Activated naive CD4-positive, alpha-beta T cell treated with anti-CD3 and anti-CD28 coated beads for 36 hours (primary cell): ENCODE results near the gene NRP2. TPM values are rescaled to one million over a fixed set of nuclear protein-coding genes. Genes with fewer than 3 reads are reported as not detected.

ENCODE experiments used
- CTCF ChIA-PET: fragments of 350-600 bp; sonication (Branson Sonifier 250); formaldehyde crosslinking; loops from one replicate; lab custom pipeline; 2021; ENCODE audit warnings: antibody characterized with exemption; lab: Charles Lee
- DNase-seq: peaks from one replicate; pipeline ENCODE4 v3.0.0-alpha.2; 2020
- H3K27ac Mint-ChIP-seq: one replicate; pipeline ENCODE4 v1.8.0; 2021; ENCODE audit warnings: mild to moderate bottlenecking, mixed read lengths
- H3K27me3 Mint-ChIP-seq: one replicate; pipeline ENCODE4 v1.8.0; 2021; ENCODE audit warnings: low read depth, mixed read lengths
- H3K36me3 Mint-ChIP-seq: one replicate; pipeline ENCODE4 v1.8.0; 2021; ENCODE audit warnings: low read depth, mixed read lengths
- H3K4me1 Mint-ChIP-seq: one replicate; pipeline ENCODE4 v1.8.0; 2021; ENCODE audit warnings: low read depth, mixed read lengths
- H3K4me3 Mint-ChIP-seq: one replicate; pipeline ENCODE4 v1.8.0; 2021; ENCODE audit warnings: mild to moderate bottlenecking, moderate library complexity, mixed read lengths
- H3K9me3 Mint-ChIP-seq: one replicate; pipeline ENCODE4 v1.8.0; 2021; ENCODE audit warnings: mixed read lengths
- intact Hi-C: fragments of 100-400 bp; cut with micrococcal nuclease; formaldehyde crosslinking; loops from one replicate; pipeline ENCODE4 v1.15.1; 2023
- total RNA-seq, 2 experiments: library from RNA; stranded (reverse); gene quantifications; one replicate each; pipeline ENCODE4 v1.2.3, GENCODE V29; 2021

Gene NRP2
- total RNA-seq, 2 experiments from 2014 or later = 2.5 to 2.8 TPM

DNA sequence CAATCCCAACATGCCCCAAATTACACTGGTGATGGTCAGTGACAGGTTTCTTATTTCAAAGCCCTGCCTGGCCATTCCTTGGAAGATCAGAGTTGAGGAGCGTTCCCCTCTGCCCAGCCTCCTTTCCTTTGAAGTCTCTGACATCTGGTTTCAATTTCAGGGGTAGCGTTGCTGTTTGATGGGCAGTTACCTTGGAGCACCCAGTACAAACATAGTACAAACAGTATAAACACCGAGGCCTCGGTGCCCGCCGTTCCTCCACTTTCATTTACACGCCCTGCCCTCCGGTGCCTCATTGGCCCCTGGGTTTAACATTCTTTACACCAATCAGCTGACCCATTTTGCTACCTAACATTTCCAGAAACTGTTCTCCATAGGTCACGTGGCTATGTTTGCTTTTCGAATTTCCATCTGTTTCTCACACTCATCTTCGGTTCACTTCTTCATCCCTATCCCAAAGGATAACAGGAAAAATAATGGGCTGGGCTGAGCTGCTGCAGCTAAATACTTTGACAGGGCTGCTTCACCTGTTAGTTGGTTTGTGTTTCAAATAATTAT, 65.6 kb downstream of the NRP2 start:
- Mint-ChIP-seq H3K4me3 (no peak overlapping the region), H3K27me3 (peaks cover 7% of the 10 kb centered on the region), H3K9me3 (no peaks in the 10 kb centered on the region), H3K27ac (no peak overlapping the region), H3K36me3 (no peaks in the 10 kb centered on the region), H3K4me1 (no peaks in the 10 kb centered on the region)
- CTCF ChIA-PET = interaction anchor here (1.1 to 1.2 kb wide), 2 partner anchors 20 to 178 kb away, joined by 3 read pairs; no protein-coding TSS in a partner anchor
- DNase-seq = no peak
- intact Hi-C loops = no loop called here

DNA sequence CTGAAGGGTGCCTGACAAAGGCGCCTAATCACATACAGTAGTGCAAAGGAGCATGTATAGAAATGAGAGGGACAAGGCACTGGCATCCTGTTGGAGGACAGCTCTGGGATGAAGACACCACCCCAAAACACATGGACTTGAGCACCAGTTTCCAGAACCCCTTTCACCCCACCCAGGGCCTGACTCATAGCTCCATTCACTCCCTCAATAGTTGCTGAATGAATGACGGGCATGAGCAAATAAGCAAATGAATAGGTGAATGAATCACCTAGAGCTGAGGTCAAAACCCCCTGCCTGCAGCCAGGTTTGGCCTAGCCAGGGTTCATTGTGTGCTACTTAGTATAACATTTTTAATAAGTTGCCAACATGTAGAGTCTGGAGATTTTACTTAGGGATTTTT, 66.3 kb downstream of the NRP2 start:
- no peaks in the 10 kb centered on the region for H3K4me1 Mint-ChIP-seq
- no peaks in the 10 kb centered on the region for H3K9me3 Mint-ChIP-seq
- no peak for DNase-seq
- intact Hi-C loops = no loop called here
- H3K4me3 Mint-ChIP-seq = no peak overlapping the region
- H3K27ac Mint-ChIP-seq = no peak overlapping the region
- CTCF ChIA-PET = interaction anchor here (1.1 to 1.2 kb wide), 2 partner anchors 19 to 177 kb away, joined by 3 read pairs; no protein-coding TSS in a partner anchor
- no peaks in the 10 kb centered on the region for H3K36me3 Mint-ChIP-seq
- peaks cover 7% of the 10 kb centered on the region for H3K27me3 Mint-ChIP-seq

DNA sequence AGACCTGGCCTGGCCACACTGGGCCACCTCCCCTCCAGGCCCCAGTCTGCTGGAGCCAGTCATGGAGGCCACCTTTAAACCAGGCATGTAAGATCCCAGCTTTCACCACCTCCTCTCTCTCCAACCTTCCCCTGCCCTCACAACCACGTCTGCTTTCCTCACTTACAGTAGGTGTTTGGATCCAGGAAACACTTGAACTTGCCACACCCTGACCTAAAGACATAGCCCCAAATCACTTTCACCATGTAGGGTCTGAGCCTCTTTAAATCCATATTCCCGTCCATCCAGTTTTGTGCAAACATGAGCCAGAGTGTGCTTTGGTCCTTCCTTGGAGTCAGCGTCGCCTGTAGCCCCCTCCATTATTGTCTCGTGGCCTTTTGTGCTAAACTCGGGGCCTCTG, 66.8 kb downstream of the NRP2 start:
- CTCF ChIA-PET = interaction anchor here (1.2 kb wide), 1 partner anchor 18 kb away, joined by 3 read pairs; no protein-coding TSS in a partner anchor
- H3K4me1 Mint-ChIP-seq = no peaks in the 10 kb centered on the region
- no peak overlapping the region for H3K27ac Mint-ChIP-seq
- H3K36me3 Mint-ChIP-seq = no peaks in the 10 kb centered on the region
- H3K4me3 Mint-ChIP-seq = no peak overlapping the region
- H3K27me3 Mint-ChIP-seq = peaks cover 7% of the 10 kb centered on the region
- DNase-seq = no peak
- no peaks in the 10 kb centered on the region for H3K9me3 Mint-ChIP-seq
- intact Hi-C loops = no loop called here

DNA sequence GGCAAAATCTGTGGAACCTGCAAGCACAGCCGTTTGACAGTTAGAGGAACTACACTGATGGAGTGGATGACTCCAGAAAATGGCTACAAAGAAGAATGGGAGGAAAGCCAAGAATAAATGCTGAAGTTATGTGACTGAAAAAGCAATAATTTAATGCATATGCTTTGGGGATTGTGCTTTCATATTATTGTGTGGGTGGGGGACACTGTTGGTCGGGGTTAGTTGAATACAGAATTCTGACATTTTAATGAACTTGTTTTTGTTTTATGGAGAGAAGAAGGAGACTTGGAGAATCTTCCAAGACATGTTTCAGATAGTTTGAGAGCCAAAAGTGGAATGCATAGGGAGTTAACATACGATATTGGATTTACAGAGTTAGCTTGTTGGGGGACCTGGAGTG, 68.5 kb downstream of the NRP2 start:
- Mint-ChIP-seq H3K4me1 (no peaks in the 10 kb centered on the region), H3K27me3 (peaks cover 7% of the 10 kb centered on the region), H3K9me3 (no peaks in the 10 kb centered on the region), H3K27ac (no peak overlapping the region), H3K4me3 (no peak overlapping the region), H3K36me3 (no peaks in the 10 kb centered on the region)
- DNase-seq = no peak
- CTCF ChIA-PET = no interaction called here
- intact Hi-C loops = no loop called here

DNA sequence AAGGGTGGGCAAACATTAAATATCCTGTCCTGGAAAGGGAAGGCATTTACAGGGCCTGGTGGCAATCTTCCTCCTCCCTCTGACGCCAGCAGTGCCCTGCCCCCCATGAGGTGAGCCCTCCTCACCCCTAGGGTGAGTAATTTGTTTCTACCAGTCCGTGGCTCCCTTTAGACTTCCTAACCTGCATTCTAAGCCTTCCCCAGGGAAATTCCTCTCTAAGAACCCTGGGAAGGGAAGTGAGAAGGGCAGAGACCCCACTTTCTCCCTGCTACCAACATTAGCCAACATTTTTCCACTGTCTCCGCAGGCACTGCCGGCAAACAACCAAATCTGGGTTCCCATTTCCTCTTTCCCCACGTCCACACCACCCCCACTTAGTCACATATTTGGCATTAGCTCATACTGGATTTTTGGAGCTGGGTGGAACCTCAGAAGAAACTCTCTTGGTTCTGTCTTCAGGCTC, 69.3 kb downstream of the NRP2 start:
- H3K4me1 Mint-ChIP-seq = no peaks in the 10 kb centered on the region
- no peaks in the 10 kb centered on the region for H3K9me3 Mint-ChIP-seq
- no peak overlapping the region for H3K27ac Mint-ChIP-seq
- CTCF ChIA-PET = no interaction called here
- H3K36me3 Mint-ChIP-seq = no peaks in the 10 kb centered on the region
- intact Hi-C loops = no loop called here
- peaks cover 7% of the 10 kb centered on the region for H3K27me3 Mint-ChIP-seq
- no peak for DNase-seq
- no peak overlapping the region for H3K4me3 Mint-ChIP-seq

DNA sequence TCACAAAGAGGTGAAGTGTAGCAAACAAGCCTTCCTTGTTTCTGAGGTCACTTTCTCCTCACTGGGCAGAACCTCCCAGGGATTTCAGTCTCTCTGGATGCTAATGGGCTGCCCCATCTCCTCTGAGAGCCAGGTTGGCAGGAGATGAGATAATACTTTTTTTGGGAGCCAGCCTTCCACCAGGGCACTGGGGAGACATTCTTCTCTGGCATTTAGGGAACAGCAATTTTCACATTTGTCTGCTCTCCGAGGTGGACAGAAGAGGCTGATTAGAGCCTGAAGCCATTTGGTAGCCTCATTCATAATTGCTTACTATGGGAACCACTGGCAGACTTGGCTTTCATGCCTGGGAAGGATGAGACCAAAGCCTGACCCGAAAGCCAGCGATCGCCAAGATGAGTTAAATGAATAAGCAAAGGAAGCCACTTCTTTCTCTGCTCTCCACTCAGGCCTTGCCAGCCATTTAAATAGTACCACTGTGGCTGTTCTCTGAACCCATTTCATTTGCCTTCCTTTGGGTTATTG, 70.1 kb downstream of the NRP2 start:
- Mint-ChIP-seq H3K4me3 (no peak overlapping the region), H3K27me3 (peaks cover 7% of the 10 kb centered on the region), H3K4me1 (no peaks in the 10 kb centered on the region), H3K9me3 (no peaks in the 10 kb centered on the region), H3K36me3 (no peaks in the 10 kb centered on the region), H3K27ac (no peak overlapping the region)
- intact Hi-C loops = no loop called here
- CTCF ChIA-PET = interaction anchor here (0.6 to 0.8 kb wide), 2 partner anchors 30 to 121 kb away, joined by 3 to 4 read pairs; no protein-coding TSS in a partner anchor
- DNase-seq = no peak

DNA sequence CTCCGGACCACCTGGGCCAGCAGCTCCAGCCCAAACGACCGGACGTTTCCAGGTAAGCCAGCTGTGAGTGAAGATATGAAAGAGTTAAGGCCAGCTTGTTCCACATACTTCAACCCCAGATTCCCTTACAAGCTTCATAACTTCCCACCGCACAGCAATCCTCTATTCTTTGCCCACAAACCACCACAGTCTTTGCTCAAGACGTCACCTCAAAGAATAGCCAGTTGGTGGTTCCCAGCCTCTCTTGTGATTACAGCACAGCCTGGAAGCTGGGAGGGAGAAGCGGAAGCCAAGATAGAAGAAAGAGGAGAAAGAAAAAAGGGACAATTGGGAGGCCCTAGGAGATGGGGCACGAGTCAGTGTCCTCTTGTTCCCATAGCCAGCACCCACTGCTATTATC, 70.6 kb downstream of the NRP2 start:
- Mint-ChIP-seq H3K27ac (no peak overlapping the region), H3K27me3 (peaks cover 7% of the 10 kb centered on the region), H3K36me3 (no peaks in the 10 kb centered on the region), H3K9me3 (no peaks in the 10 kb centered on the region), H3K4me1 (no peaks in the 10 kb centered on the region), H3K4me3 (no peak overlapping the region)
- CTCF ChIA-PET = interaction anchor here (0.6 to 1.2 kb wide), 3 partner anchors 30 to 196 kb away, joined by 3 to 4 read pairs (median 3); no protein-coding TSS in a partner anchor
- DNase-seq = no peak
- intact Hi-C loops = no loop called here

DNA sequence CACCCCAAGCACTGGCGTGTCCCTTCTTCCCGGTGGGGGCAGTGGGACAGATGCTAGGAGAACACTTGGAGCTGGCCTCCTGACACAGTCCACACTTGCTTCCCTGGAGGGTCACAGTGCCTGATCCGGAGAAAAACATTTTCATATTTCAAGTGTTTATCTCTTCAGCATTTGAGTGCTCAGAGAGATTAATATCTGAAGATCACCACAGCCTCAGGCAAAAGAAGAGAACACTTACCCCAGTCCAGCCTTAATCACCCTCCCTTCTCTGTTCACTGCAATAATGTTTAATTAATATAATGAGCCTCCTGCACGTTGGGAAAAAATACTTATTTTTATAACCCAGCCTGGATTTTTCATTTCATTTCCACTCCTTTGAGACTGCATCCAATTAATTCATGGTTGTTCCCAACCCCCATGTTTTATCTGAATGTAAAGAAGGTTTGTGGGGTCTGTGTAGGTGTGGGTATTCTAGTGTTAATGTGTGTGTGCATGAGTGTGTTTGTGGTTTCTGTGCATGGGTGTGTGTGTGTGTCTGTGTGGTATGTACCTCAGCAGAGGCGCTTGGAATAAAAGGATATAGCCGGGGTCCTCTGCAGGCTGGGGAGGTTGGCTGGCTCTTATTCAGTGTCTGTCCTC, 72.1 kb downstream of the NRP2 start:
- CTCF ChIA-PET = no interaction called here
- H3K27me3 Mint-ChIP-seq = peaks cover 7% of the 10 kb centered on the region
- intact Hi-C loops = no loop called here
- no peaks in the 10 kb centered on the region for H3K4me1 Mint-ChIP-seq
- H3K9me3 Mint-ChIP-seq = no peaks in the 10 kb centered on the region
- H3K27ac Mint-ChIP-seq = no peak overlapping the region
- no peak overlapping the region for H3K4me3 Mint-ChIP-seq
- no peak for DNase-seq
- no peaks in the 10 kb centered on the region for H3K36me3 Mint-ChIP-seq

DNA sequence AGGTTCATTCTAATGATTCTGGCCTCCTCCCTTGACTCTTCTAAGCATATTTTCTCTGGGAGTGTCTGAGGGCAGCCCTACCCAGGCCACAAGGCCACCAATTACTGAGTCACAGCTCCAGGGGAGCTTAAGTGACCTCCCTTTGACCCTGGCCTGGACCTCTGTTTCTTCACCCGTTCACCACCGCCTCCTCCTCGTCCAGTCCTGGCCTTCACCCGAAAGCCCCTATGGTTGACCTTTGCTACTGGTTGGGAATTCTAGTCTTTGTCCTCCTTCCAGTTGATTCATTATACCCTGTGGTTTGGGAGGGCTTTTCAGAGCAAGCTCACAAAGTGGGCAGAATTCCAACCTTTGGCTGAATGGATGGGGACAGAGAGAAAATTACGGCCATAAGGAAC, 72.6 kb downstream of the NRP2 start:
- CTCF ChIA-PET = no interaction called here
- Mint-ChIP-seq H3K4me3 (no peak overlapping the region), H3K36me3 (no peaks in the 10 kb centered on the region), H3K27me3 (peaks cover 7% of the 10 kb centered on the region), H3K9me3 (no peaks in the 10 kb centered on the region), H3K27ac (no peak overlapping the region), H3K4me1 (no peaks in the 10 kb centered on the region)
- no peak for DNase-seq
- intact Hi-C loops = no loop called here

DNA sequence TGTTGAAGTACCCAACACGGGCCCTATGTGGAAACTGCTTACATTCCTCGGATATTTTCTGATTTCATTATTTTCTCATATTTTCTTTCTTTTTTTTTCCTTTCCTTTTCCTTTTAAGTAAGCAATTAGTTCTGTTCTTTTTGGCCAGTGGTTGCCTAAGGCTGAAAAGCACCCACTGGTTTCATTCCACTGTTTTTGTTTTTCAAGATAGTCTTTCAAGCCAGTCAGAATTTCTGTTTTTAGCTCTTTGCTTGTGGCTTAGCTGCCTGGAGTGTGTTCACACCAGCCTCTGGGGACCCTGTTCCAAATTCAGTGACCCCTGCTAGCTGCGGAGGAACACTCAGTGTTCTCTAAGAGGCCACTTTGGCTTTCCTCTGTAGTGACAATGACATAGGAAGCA, 73.6 kb downstream of the NRP2 start:
- intact Hi-C loops = no loop called here
- no peak overlapping the region for H3K4me3 Mint-ChIP-seq
- H3K27me3 Mint-ChIP-seq = peaks cover 3% of the 10 kb centered on the region
- DNase-seq = no peak
- CTCF ChIA-PET = no interaction called here
- no peaks in the 10 kb centered on the region for H3K36me3 Mint-ChIP-seq
- no peaks in the 10 kb centered on the region for H3K9me3 Mint-ChIP-seq
- no peaks in the 10 kb centered on the region for H3K4me1 Mint-ChIP-seq
- H3K27ac Mint-ChIP-seq = no peak overlapping the region

DNA sequence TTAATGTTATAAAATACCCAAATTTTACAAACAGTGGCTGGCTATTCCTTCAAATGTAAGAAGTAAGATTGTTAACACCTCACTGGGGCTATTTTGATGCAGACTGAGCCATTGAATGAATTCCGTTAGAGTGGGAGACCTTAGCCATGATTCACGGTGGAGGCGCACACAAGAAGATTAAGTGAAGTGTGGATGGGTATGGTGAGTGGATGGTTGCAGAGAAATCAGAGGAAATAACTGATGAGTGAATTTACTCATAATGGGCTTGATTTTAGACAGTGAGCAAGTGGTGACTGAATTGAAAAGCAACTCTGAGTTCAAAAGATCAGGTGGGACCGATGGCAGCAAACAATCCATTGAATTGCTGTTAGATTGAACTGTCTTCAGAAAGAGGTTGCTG, 75.0 kb downstream of the NRP2 start:
- DNase-seq = no peak
- no peaks in the 10 kb centered on the region for H3K9me3 Mint-ChIP-seq
- no peaks in the 10 kb centered on the region for H3K27me3 Mint-ChIP-seq
- no peak overlapping the region for H3K4me3 Mint-ChIP-seq
- CTCF ChIA-PET = interaction anchor here (0.7 kb wide), 1 partner anchor 1422 kb away, joined by 4 read pairs; no protein-coding TSS in a partner anchor
- H3K4me1 Mint-ChIP-seq = no peaks in the 10 kb centered on the region
- no peak overlapping the region for H3K27ac Mint-ChIP-seq
- H3K36me3 Mint-ChIP-seq = no peaks in the 10 kb centered on the region
- intact Hi-C loops = no loop called here

DNA sequence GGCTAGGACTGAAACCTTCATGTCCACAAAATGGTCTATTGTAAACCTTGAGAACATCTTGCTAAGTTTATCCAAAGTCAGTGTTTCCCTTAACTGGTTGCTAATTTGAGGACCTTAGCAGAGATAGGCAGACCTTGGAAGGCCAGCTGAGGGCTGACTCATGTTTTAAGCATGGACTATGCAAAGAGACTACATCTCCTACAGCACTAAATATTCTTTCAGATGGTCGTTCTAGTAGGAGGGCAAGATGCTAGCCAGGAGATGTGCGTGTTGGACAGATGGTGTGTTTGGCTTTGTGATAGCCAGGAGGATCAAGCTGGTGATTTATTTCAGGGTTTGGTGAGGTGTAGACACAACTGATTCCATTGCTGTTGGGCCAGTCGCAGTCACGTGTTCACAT, 75.8 kb downstream of the NRP2 start:
- H3K9me3 Mint-ChIP-seq = no peaks in the 10 kb centered on the region
- no peak for DNase-seq

More for the DNA sequence above, 75.8 kb downstream of the NRP2 start:
- Mint-ChIP-seq H3K4me3 (no peak overlapping the region), H3K36me3 (no peaks in the 10 kb centered on the region), H3K27ac (no peak overlapping the region), H3K4me1 (no peaks in the 10 kb centered on the region), H3K27me3 (no peaks in the 10 kb centered on the region)
- CTCF ChIA-PET = interaction anchor here (0.9 kb wide), 2 partner anchors 12 to 143 kb away, joined by 3 to 4 read pairs; no protein-coding TSS in a partner anchor
- intact Hi-C loops = no loop called here
